WTC11 (cell line): ENCODE results near the gene ADGRL1. TPM values are rescaled to one million over a fixed set of nuclear protein-coding genes. Genes with fewer than 3 reads are reported as not detected.

Experiments
- ATAC-seq: fragments of 200-7000 bp; cut with Tn5 transposase; 2 replicates; pipeline ENCODE4 v1.10.0; 2021; ENCODE audit warnings: mild to moderate bottlenecking, moderate library complexity
- CTCF ChIA-PET: fragments of 300-600 bp; sonication (Branson Sonifier 250); formaldehyde crosslinking; loops from one replicate; lab custom pipeline; 2021; ENCODE audit warnings: antibody characterized with exemption; lab: Charles Lee
- POLR2A ChIA-PET: fragments of 350-600 bp; sonication (Branson Sonifier 250); formaldehyde crosslinking; loops from one replicate; lab custom pipeline; 2021; ENCODE audit warnings: antibody characterized with exemption; lab: Charles Lee
- DNase-seq: peaks from one replicate; pipeline ENCODE4 v3.0.0; 2021; ENCODE audit warnings: low spot score
- H3K27ac Mint-ChIP-seq: 2 replicates; pipeline ENCODE4 v1.8.0; 2021; ENCODE audit warnings: mixed read lengths
- H3K27me3 Mint-ChIP-seq: 2 replicates; pipeline ENCODE4 v1.8.0; 2021; ENCODE audit warnings: low read depth, mild to moderate bottlenecking, moderate library complexity, mixed read lengths
- H3K36me3 Mint-ChIP-seq: 2 replicates; pipeline ENCODE4 v1.8.0; 2021; ENCODE audit warnings: mixed read lengths
- H3K4me1 Mint-ChIP-seq: 2 replicates; pipeline ENCODE4 v1.8.0; 2022; ENCODE audit warnings: mixed read lengths
- H3K4me3 Mint-ChIP-seq: 2 replicates; pipeline ENCODE4 v1.8.0; 2021; ENCODE audit warnings: mild to moderate bottlenecking, moderate library complexity, mixed read lengths
- H3K9me3 Mint-ChIP-seq: 2 replicates; pipeline ENCODE4 v1.8.0; 2021; ENCODE audit warnings: mixed read lengths
- AFF4 ChIP-seq: sonication (generic); formaldehyde crosslinking; IDR thresholded peaks from 2 replicates; pipeline ENCODE4 v1.8.1; 2023; ENCODE audit warnings: mild to moderate bottlenecking, missing genetic modification reagents, borderline replicate concordance
- ATF6 ChIP-seq: sonication (generic); formaldehyde crosslinking; IDR thresholded peaks from 2 replicates; pipeline ENCODE4 v1.8.1; 2023; ENCODE audit warnings: mild to moderate bottlenecking, missing genetic modification reagents
- CREM ChIP-seq: sonication (generic); formaldehyde crosslinking; IDR thresholded peaks from 2 replicates; pipeline ENCODE4 v1.8.1; 2022; ENCODE audit warnings: mild to moderate bottlenecking, missing genetic modification reagents, moderate library complexity
- FOXJ3 ChIP-seq: sonication (generic); formaldehyde crosslinking; IDR thresholded peaks from 2 replicates; pipeline ENCODE4 v1.9.0; 2021; ENCODE audit warnings: missing genetic modification reagents, mild to moderate bottlenecking, borderline replicate concordance
- FOXP1 ChIP-seq: sonication (generic); formaldehyde crosslinking; IDR thresholded peaks from 2 replicates; pipeline ENCODE4 v1.8.0; 2022; ENCODE audit warnings: missing genetic modification reagents, mild to moderate bottlenecking, moderate library complexity, borderline replicate concordance
- GRHL2 ChIP-seq: fragments of 250-450 bp; sonication (Bioruptor Pico); IDR thresholded peaks from 2 replicates; pipeline ENCODE4 v1.8.0; 2022; ENCODE audit warnings: mild to moderate bottlenecking, moderate library complexity; ENCODE audit not compliant: insufficient replicate concordance, severe bottlenecking
- IRF2 ChIP-seq: sonication (generic); formaldehyde crosslinking; IDR thresholded peaks from 2 replicates; pipeline ENCODE4 v1.8.0; 2022; ENCODE audit warnings: low read depth, missing genetic modification reagents, borderline replicate concordance
- MAX ChIP-seq: sonication (generic); formaldehyde crosslinking; IDR thresholded peaks from 2 replicates; pipeline ENCODE4 v1.8.0; 2022; ENCODE audit warnings: mild to moderate bottlenecking, missing genetic modification reagents
- MYBL2 ChIP-seq: sonication (generic); formaldehyde crosslinking; IDR thresholded peaks from 2 replicates; pipeline ENCODE4 v1.8.1; 2023; ENCODE audit warnings: mild to moderate bottlenecking, moderate library complexity, missing genetic modification reagents
- NFYB ChIP-seq: sonication (generic); formaldehyde crosslinking; conservative IDR thresholded peaks from 2 replicates; pipeline ENCODE4 v1.8.0; 2022; ENCODE audit warnings: low read depth, missing genetic modification reagents
- SP1 ChIP-seq: sonication (generic); formaldehyde crosslinking; conservative IDR thresholded peaks from 2 replicates; pipeline ENCODE4 v1.8.1; 2022; ENCODE audit warnings: missing genetic modification reagents
- ZNF121 ChIP-seq: sonication (generic); formaldehyde crosslinking; IDR thresholded peaks from 2 replicates; pipeline ENCODE4 v1.8.0; 2023; ENCODE audit warnings: missing genetic modification reagents
- ZNF232 ChIP-seq: sonication (generic); formaldehyde crosslinking; IDR thresholded peaks from 2 replicates; pipeline ENCODE4 v1.8.0; 2022; ENCODE audit warnings: mild to moderate bottlenecking, missing genetic modification reagents
- ZNF281 ChIP-seq: sonication (generic); formaldehyde crosslinking; IDR thresholded peaks from 2 replicates; pipeline ENCODE4 v1.8.0; 2023; ENCODE audit warnings: mild to moderate bottlenecking, missing genetic modification reagents
- ZNF396 ChIP-seq: fragments of 250-450 bp; sonication (Bioruptor Pico); IDR thresholded peaks from 2 replicates; pipeline ENCODE4 v1.8.0; 2021; ENCODE audit warnings: mild to moderate bottlenecking, moderate library complexity, borderline replicate concordance
- total RNA-seq: library from RNA; stranded (reverse); gene quantifications from 3 replicates; pipeline ENCODE4 v1.2.3, GENCODE V29; 2021
- TF ChIP-seq, protein P1 (sequence below): sonication (generic); formaldehyde crosslinking; IDR thresholded peaks from 2 replicates; pipeline ENCODE4 v1.8.0; 2022; ENCODE audit warnings: missing genetic modification reagents
- TF ChIP-seq, protein P2 (sequence below): fragments of 250-450 bp; sonication (Bioruptor Pico); IDR thresholded peaks from 2 replicates; pipeline ENCODE4 v1.9.0; 2021; ENCODE audit warnings: mild to moderate bottlenecking, borderline replicate concordance
- TF ChIP-seq, protein P3 (sequence below): fragments of 250-450 bp; sonication (Bioruptor Pico); IDR thresholded peaks from 2 replicates; pipeline ENCODE4 v1.8.0; 2021; ENCODE audit warnings: mild to moderate bottlenecking

ADGRL1 gene
- total RNA-seq, 1 experiment from 2014 or later, result 128 TPM

DNA sequence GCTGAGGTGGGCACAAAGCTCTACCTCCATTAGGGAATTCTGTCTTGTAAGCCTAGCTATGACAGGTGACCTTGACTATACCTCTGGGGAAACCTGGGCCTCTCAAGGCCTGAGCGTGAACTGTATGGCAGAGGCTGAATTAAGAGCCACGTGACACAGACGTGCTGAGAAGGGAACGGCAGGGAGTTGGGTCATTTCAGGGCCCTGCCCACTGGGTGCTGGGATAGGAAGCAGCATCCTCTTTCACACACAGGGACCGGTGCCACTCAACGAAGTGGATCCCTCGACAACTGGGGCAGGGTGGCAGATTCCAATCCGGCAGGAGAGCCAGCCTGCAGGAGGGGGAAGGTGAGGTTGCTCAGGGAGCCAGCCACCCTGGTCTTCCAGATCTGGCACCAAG lies 78.8 kb downstream of the ADGRL1 start:
- no peak overlapping the region for H3K4me3 Mint-ChIP-seq
- peaks cover 41% of the 10 kb centered on the region for H3K36me3 Mint-ChIP-seq
- no peaks in the 10 kb centered on the region for H3K4me1 Mint-ChIP-seq
- peaks cover 11% of the 10 kb centered on the region; the same call in 1 of the 2 replicates for H3K27me3 Mint-ChIP-seq
- no peaks in the 10 kb centered on the region for H3K9me3 Mint-ChIP-seq
- DNase-seq, result no peak
- POLR2A ChIA-PET, result no interaction called here
- TF ChIP-seq AFF4 (CRISPR knock-in tag) (no peak), ZNF396 (CRISPR knock-in tag) (no peak), GRHL2 (CRISPR knock-in tag) (no peak), CREM (CRISPR knock-in tag) (no peak), FOXJ3 (no peak), IRF2 (CRISPR knock-in tag) (no peak), ATF6 (CRISPR knock-in tag) (no peak), ZNF281 (CRISPR knock-in tag) (no peak), ZNF121 (CRISPR knock-in tag) (no peak), NFYB (no peak), FOXP1 (no peak), MYBL2 (CRISPR knock-in tag) (no peak), ZNF232 (CRISPR knock-in tag) (no peak), MAX (no peak), SP1 (no peak)
- TF ChIP-seq, protein P1, sequence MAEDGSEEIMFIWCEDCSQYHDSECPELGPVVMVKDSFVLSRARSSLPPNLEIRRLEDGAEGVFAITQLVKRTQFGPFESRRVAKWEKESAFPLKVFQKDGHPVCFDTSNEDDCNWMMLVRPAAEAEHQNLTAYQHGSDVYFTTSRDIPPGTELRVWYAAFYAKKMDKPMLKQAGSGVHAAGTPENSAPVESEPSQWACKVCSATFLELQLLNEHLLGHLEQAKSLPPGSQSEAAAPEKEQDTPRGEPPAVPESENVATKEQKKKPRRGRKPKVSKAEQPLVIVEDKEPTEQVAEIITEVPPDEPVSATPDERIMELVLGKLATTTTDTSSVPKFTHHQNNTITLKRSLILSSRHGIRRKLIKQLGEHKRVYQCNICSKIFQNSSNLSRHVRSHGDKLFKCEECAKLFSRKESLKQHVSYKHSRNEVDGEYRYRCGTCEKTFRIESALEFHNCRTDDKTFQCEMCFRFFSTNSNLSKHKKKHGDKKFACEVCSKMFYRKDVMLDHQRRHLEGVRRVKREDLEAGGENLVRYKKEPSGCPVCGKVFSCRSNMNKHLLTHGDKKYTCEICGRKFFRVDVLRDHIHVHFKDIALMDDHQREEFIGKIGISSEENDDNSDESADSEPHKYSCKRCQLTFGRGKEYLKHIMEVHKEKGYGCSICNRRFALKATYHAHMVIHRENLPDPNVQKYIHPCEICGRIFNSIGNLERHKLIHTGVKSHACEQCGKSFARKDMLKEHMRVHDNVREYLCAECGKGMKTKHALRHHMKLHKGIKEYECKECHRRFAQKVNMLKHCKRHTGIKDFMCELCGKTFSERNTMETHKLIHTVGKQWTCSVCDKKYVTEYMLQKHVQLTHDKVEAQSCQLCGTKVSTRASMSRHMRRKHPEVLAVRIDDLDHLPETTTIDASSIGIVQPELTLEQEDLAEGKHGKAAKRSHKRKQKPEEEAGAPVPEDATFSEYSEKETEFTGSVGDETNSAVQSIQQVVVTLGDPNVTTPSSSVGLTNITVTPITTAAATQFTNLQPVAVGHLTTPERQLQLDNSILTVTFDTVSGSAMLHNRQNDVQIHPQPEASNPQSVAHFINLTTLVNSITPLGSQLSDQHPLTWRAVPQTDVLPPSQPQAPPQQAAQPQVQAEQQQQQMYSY, result no peak
- TF ChIP-seq, protein P2, sequence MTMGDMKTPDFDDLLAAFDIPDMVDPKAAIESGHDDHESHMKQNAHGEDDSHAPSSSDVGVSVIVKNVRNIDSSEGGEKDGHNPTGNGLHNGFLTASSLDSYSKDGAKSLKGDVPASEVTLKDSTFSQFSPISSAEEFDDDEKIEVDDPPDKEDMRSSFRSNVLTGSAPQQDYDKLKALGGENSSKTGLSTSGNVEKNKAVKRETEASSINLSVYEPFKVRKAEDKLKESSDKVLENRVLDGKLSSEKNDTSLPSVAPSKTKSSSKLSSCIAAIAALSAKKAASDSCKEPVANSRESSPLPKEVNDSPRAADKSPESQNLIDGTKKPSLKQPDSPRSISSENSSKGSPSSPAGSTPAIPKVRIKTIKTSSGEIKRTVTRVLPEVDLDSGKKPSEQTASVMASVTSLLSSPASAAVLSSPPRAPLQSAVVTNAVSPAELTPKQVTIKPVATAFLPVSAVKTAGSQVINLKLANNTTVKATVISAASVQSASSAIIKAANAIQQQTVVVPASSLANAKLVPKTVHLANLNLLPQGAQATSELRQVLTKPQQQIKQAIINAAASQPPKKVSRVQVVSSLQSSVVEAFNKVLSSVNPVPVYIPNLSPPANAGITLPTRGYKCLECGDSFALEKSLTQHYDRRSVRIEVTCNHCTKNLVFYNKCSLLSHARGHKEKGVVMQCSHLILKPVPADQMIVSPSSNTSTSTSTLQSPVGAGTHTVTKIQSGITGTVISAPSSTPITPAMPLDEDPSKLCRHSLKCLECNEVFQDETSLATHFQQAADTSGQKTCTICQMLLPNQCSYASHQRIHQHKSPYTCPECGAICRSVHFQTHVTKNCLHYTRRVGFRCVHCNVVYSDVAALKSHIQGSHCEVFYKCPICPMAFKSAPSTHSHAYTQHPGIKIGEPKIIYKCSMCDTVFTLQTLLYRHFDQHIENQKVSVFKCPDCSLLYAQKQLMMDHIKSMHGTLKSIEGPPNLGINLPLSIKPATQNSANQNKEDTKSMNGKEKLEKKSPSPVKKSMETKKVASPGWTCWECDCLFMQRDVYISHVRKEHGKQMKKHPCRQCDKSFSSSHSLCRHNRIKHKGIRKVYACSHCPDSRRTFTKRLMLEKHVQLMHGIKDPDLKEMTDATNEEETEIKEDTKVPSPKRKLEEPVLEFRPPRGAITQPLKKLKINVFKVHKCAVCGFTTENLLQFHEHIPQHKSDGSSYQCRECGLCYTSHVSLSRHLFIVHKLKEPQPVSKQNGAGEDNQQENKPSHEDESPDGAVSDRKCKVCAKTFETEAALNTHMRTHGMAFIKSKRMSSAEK, result no peak
- TF ChIP-seq, protein P3, sequence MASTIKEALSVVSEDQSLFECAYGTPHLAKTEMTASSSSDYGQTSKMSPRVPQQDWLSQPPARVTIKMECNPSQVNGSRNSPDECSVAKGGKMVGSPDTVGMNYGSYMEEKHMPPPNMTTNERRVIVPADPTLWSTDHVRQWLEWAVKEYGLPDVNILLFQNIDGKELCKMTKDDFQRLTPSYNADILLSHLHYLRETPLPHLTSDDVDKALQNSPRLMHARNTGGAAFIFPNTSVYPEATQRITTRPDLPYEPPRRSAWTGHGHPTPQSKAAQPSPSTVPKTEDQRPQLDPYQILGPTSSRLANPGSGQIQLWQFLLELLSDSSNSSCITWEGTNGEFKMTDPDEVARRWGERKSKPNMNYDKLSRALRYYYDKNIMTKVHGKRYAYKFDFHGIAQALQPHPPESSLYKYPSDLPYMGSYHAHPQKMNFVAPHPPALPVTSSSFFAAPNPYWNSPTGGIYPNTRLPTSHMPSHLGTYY (CRISPR knock-in tag), result no peak
- TF ChIP-seq, all 79 proteins: peak for 0
- CTCF ChIA-PET, result no interaction called here
- H3K27ac Mint-ChIP-seq, result no peak overlapping the region
- no peak for ATAC-seq
